Subcutaneous preadipocyte (primary cell): ENCODE results near the gene KTN1. TPM values are rescaled to one million over a fixed set of nuclear protein-coding genes. Genes with fewer than 3 reads are reported as not detected.

Experiments used
- small RNA-seq: library from RNA; depleted of rRNA; stranded (forward); fragments of <200 nt; gene quantifications from one replicate; pipeline ENCODE3, GENCODE V24; 2012
- total RNA-seq: library from RNA; depleted of rRNA; stranded (reverse); fragments of >200 nt; gene quantifications from 2 replicates; pipeline ENCODE4 v1.2.3, GENCODE V29; 2012

KTN1 gene
- total RNA-seq: 127 and 162 TPM in 2 replicates

GRCh38 chr14:55579724-55580469 is at the start of gene KTN1:
KTN1 (plus strand) TSS chr14:55580207; CDS start chr14:55612049, 31,842 bp downstream.

Small RNA genes lying within 50 kb of the gene (small RNA-seq; reads per million reads assigned to genes)
- not detected for gene RF00019

Other genes starting within 250 kb of the KTN1 start
- gene ATG14, start 168.4 kb upstream of the KTN1 start, total RNA-seq: 8.1 and 11.5 TPM in 2 replicates
- not detected in 2 replicates for gene TBPL2, start 139.6 kb upstream of the KTN1 start, total RNA-seq